ENCODE measurements around the gene COL4A1.

Gene COL4A1

GRCh38 chr13:110347088-110347487 is 40.1 kb upstream of the COL4A1 start:
- Histone ChIP-seq H3K4me1 (ENCODE audit: insufficient read depth, low read length, poor library complexity, severe bottlenecking) (no peaks in the 10 kb centered on the region), H3K9me2 (replicated peaks; ENCODE audit: low read depth, low read length) (no peaks in the 10 kb centered on the region), H2AFZ (ENCODE audit: low read length) (no peak overlapping the region), H3F3A (ENCODE audit: low read depth) (no peaks in the 10 kb centered on the region), H3K9ac (ENCODE audit: low read depth, low read length, poor library complexity, severe bottlenecking) (no peak overlapping the region), H3K4me2 (ENCODE audit: low read depth, low read length, poor library complexity, severe bottlenecking) (no peak overlapping the region), H3K27me3 (ENCODE audit: insufficient read depth, low read length, poor library complexity, severe bottlenecking) (no peaks in the 10 kb centered on the region), H4K20me1 (ENCODE audit: insufficient read depth, low read length, poor library complexity, severe bottlenecking) (no peaks in the 10 kb centered on the region), H3K4me3 (ENCODE audit: low read length, poor library complexity, severe bottlenecking) (no peak overlapping the region), H3K36me3 (ENCODE audit: insufficient read depth, low read length) (no peaks in the 10 kb centered on the region), H3K79me2 (ENCODE audit: insufficient read depth, low read length) (no peaks in the 10 kb centered on the region), H3K9me3 (ENCODE audit: insufficient read depth, low read depth, low read length) (no peaks in the 10 kb centered on the region)
- no peak for TF ChIP-seq CTCF (conservative IDR thresholded peaks at IDR 0.05; ENCODE audit: low read length)
- no peak for TF ChIP-seq EZH2phosphoT487 (IDR thresholded peaks at IDR 0.05; ENCODE audit: borderline replicate concordance)

GRCh38 chr13:110346661-110347067 is 39.7 kb upstream of the COL4A1 start:
- H3K4me3 ChIP-seq (ENCODE audit: low read length, poor library complexity, severe bottlenecking) = no peak overlapping the region
- no peak for TF ChIP-seq EZH2phosphoT487 (IDR thresholded peaks at IDR 0.05; ENCODE audit: borderline replicate concordance)
- no peak for TF ChIP-seq CTCF (conservative IDR thresholded peaks at IDR 0.05; ENCODE audit: low read length)
- no peaks in the 10 kb centered on the region for H3K36me3 ChIP-seq (ENCODE audit: insufficient read depth, low read length)
- H4K20me1 ChIP-seq (ENCODE audit: insufficient read depth, low read length, poor library complexity, severe bottlenecking) = no peaks in the 10 kb centered on the region
- H3K9ac ChIP-seq (ENCODE audit: low read depth, low read length, poor library complexity, severe bottlenecking) = no peak overlapping the region
- no peaks in the 10 kb centered on the region for H3F3A ChIP-seq (ENCODE audit: low read depth)
- no peaks in the 10 kb centered on the region for H3K9me2 ChIP-seq (replicated peaks; ENCODE audit: low read depth, low read length)
- no peaks in the 10 kb centered on the region for H3K27me3 ChIP-seq (ENCODE audit: insufficient read depth, low read length, poor library complexity, severe bottlenecking)
- no peaks in the 10 kb centered on the region for H3K79me2 ChIP-seq (ENCODE audit: insufficient read depth, low read length)
- no peak overlapping the region for H2AFZ ChIP-seq (ENCODE audit: low read length)
- no peak overlapping the region for H3K4me2 ChIP-seq (ENCODE audit: low read depth, low read length, poor library complexity, severe bottlenecking)
- H3K4me1 ChIP-seq (ENCODE audit: insufficient read depth, low read length, poor library complexity, severe bottlenecking) = no peaks in the 10 kb centered on the region
- H3K9me3 ChIP-seq (ENCODE audit: insufficient read depth, low read depth, low read length) = no peaks in the 10 kb centered on the region

- H3K4me2 ChIP-seq (ENCODE audit: low read depth, low read length, poor library complexity, severe bottlenecking) = no peak overlapping the region
These were observed 38.7 kb upstream of the COL4A1 start for GRCh38 chr13:110345701-110346100.

More at GRCh38 chr13:110345701-110346100, 38.7 kb upstream of the COL4A1 start:
- H4K20me1 ChIP-seq (ENCODE audit: insufficient read depth, low read length, poor library complexity, severe bottlenecking) = no peaks in the 10 kb centered on the region
- H3K9me2 ChIP-seq (replicated peaks; ENCODE audit: low read depth, low read length) = no peaks in the 10 kb centered on the region
- H3K4me1 ChIP-seq (ENCODE audit: insufficient read depth, low read length, poor library complexity, severe bottlenecking) = peaks cover 1% of the 10 kb centered on the region
- no peaks in the 10 kb centered on the region for H3K27me3 ChIP-seq (ENCODE audit: insufficient read depth, low read length, poor library complexity, severe bottlenecking)
- TF ChIP-seq EZH2phosphoT487 (IDR thresholded peaks at IDR 0.05; ENCODE audit: borderline replicate concordance) = no peak
- TF ChIP-seq CTCF (conservative IDR thresholded peaks at IDR 0.05; ENCODE audit: low read length) = no peak
- H3F3A ChIP-seq (ENCODE audit: low read depth) = no peaks in the 10 kb centered on the region
- no peak overlapping the region for H2AFZ ChIP-seq (ENCODE audit: low read length)
- no peak overlapping the region for H3K9ac ChIP-seq (ENCODE audit: low read depth, low read length, poor library complexity, severe bottlenecking)
- H3K4me3 ChIP-seq (ENCODE audit: low read length, poor library complexity, severe bottlenecking) = no peak overlapping the region
- no peaks in the 10 kb centered on the region for H3K36me3 ChIP-seq (ENCODE audit: insufficient read depth, low read length)
- H3K9me3 ChIP-seq (ENCODE audit: insufficient read depth, low read depth, low read length) = no peaks in the 10 kb centered on the region
- no peaks in the 10 kb centered on the region for H3K79me2 ChIP-seq (ENCODE audit: insufficient read depth, low read length)

All from Loucy (cell line).